IPS-18c (cell line): ENCODE measurements around the gene MEGF11.

ENCODE experiments used
- H3K4me3 ChIP-seq: 2 replicates; pipeline ENCODE4 v1.7.0; 2013; ENCODE audit warnings: low read depth, mild to moderate bottlenecking, low read length, moderate library complexity; ENCODE audit not compliant: insufficient read depth
- H3K9me3 ChIP-seq: one replicate; pipeline ENCODE4 v1.6.1; 2013; ENCODE audit warnings: mild to moderate bottlenecking, low read length, moderate library complexity; ENCODE audit not compliant: control insufficient read depth, insufficient read depth

The MEGF11 gene

DNA sequence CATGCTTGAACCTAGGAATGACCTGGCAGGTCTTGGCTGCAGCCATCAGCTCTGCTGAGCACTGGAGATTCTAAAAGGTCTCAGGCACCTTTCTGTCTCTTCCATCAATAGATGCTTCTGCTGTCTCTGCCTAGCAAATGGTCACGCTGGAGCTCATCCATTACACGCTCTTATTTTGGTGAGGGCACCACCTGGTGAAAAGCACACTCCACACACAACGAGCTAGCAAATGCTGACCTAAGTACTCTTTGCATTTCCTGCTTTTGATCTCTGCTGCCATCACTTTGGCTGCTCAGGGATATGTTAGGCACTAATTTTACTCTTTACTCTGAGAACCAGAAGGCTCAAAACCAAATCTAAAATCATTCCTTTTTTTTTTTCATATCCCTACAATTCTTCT is 293.0 kb downstream of the MEGF11 start:
- no peak overlapping the region for H3K4me3 ChIP-seq
- H3K9me3 ChIP-seq = no peaks in the 10 kb centered on the region

DNA sequence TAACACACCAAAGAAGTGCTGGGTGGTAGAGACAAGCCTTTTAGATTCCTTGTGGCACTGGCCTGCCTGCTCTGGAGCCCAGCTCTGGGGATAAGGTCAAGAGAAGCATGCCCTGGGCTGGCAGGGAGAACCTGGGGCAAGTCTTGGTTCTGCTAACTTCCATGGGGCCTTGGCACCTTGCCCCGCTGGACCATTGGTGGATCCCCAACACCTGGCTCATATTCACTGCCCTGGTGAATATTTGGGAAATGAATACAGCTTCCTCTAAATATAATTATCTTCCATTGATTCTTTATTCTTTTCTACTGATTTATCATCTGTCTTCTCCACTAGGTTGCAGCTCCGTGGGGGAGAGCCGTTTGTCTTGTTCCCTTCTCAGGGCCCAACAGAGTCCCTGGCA is 294.7 kb downstream of the MEGF11 start:
- Histone ChIP-seq H3K9me3 (no peaks in the 10 kb centered on the region), H3K4me3 (no peak overlapping the region)

DNA sequence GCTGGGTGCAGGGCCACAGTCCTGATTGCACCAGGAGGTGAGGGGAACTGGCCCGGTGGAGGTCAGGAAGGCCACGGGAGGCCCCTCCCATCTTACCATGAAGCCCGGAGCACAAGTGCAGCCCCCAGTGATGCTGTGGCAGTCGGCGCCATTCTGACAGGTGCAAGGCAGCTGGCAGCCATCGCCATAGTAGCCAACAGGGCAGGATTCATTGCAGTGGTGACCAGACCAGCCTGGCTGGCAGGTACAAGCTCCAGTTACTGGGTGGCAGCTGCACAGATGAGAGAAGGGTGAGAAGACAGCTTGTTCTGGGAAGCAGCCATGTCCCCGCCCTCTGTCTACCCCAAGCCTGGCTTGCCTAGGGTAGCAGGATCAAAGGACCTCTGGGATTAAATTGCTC is 296.1 kb downstream of the MEGF11 start:
- no peaks in the 10 kb centered on the region for H3K9me3 ChIP-seq
- H3K4me3 ChIP-seq = no peak overlapping the region

DNA sequence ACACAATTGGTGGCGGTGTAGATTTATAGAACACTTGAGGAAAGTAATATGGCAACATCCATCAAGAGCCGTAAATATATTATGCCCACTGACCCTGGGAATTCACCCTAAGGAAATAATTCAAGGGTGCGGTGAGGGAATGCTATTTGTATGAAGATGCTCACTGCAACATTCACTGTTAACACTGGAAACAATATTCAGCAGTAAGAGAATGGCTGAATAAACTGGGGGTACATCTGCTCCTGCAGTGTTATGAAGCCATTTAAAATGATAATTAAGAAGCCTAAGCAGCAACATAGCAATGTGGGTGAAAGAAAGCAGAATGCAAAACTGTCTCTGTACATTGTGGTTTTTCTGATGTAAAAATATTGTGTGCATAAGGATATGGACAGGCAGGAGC is 296.7 kb downstream of the MEGF11 start:
- no peaks in the 10 kb centered on the region for H3K9me3 ChIP-seq
- no peak overlapping the region for H3K4me3 ChIP-seq

DNA sequence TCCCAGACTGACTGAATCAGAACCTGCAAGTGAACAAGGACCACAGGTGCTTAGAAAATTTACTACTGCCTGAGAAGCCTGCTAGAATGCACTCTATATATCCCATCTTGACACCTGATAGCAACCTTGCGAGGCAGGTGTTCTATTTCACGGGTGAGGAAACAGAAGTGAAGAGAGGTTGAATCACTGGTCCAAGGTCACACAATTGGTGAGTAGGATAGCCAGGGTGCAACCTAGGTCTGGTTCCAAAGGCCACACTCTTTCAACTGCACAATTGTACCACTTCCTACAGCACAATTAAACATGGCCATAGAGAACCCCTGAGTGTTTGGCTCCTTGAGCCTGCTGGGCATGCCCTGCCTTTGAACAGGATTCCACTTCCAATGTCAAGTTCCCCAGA is 297.2 kb downstream of the MEGF11 start:
- Histone ChIP-seq H3K4me3 (no peak overlapping the region), H3K9me3 (no peaks in the 10 kb centered on the region)

DNA sequence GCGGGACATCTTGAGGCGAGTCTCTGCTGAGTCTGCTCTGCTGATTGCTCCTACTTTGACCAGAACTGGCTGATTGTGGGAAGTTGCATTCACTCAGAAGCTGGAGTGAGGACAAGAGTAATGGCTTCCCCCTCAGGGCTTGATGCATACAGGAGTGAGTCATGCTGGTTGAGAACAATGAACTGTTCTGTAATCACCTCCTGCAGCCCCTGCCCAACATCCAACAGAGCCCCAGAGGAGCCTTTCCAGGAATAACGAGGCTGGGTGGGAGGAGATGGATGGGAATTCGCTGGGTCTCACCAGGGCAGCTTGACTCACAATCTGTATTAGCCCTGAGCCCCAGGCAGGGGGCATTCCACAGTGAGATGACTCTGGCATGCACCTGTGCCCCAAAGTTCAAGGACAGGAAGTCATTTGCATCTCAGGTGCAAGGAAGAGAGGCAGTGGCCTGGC is 299.2 kb downstream of the MEGF11 start:
- Histone ChIP-seq H3K4me3 (no peak overlapping the region), H3K9me3 (no peaks in the 10 kb centered on the region)

DNA sequence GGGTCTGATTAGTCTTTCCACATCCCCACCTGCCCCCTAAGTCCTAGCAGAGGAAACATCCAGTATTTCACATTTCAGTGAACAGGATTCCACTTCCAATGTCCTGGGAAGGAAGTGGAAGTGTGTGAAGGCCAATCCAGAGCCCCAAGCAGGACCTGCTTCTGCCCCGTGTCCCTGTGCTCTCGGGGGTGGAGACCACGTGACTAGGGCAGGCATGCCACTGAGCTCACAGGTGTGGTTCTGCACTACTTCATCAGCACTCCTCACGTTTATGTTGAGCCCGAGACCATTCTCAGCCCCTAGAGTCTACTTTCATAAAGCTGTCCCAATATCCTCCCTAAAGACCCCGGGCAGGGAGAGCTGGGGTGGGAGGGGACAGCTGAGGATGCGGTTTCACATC is 299.9 kb downstream of the MEGF11 start:
- no peak overlapping the region; the same call in 1 of the 2 replicates for H3K4me3 ChIP-seq
- no peaks in the 10 kb centered on the region for H3K9me3 ChIP-seq

DNA sequence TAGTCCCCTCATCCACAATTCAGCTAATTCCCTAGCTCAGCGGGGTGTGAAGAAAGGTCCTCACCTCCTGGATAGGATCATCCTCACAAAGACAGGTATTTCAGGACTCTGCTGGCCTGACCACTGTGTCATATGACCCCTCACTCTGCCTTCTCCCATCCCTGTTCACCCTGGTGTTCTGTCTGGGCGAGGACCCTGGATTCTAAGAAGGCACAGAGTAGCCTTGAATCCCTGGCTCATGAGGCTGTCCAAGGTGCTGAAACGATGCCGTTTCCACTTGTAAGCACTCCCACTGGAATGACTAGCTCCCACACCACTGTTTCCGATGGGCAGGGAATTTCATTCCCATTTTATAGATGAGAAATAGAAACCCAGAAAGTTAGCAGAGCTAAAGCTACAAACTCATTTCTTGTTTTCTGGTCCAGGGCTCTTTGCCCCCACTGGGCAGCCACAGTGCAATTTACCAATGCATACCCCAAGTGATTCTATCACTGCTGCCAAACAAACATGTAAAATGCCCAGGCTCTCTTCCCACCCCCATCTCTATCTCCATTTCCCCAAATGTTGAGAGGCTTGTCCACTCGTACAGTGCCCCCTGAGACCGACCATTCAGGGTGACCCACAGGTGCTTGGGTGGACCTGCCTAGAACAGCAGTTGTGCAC is 301.0 kb downstream of the MEGF11 start:
- H3K9me3 ChIP-seq = no peaks in the 10 kb centered on the region

DNA sequence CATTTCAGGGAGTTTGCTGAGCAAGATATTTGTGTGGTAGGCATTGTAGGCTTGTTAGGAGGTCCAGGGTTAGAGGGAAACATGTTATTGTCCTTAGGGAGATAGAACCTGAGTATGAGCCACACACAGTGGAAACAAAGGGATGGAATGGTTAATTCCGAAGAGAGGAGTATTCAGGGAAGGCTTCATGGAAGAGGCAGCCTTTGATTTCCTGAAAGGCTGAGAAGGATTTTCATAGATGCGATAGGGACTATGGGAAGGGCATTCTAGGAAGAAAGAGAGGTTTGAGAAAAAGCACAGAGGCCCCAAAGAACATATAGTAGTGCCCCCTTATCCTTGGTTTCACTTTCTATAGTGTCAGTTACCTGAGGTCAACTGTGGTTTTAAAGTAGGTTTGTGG is 302.5 kb downstream of the MEGF11 start:
- Histone ChIP-seq H3K4me3 (no peak overlapping the region), H3K9me3 (no peaks in the 10 kb centered on the region)

More for the DNA sequence above, 301.0 kb downstream of the MEGF11 start:
- H3K4me3 ChIP-seq = no peak overlapping the region

DNA sequence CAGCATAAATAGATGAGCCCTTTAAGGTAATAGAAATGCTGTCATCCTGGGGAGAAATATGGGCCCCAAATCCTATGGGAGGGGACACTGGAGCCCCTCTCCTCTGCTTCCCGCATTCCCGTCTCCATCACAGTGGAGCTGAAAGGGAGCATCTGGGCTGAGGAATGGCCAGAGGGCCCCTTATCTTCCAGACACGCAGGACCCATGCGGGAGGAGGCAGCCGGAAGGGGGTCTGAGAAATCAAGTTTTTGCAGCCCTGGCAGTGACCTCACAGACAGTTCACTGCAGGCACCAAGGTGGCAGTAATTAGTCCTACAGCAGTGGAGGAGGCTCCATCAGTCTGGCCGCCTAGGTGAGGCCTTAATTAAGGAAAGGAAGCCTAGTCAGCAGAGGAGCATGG is 304.1 kb downstream of the MEGF11 start:
- no peak overlapping the region for H3K4me3 ChIP-seq

DNA sequence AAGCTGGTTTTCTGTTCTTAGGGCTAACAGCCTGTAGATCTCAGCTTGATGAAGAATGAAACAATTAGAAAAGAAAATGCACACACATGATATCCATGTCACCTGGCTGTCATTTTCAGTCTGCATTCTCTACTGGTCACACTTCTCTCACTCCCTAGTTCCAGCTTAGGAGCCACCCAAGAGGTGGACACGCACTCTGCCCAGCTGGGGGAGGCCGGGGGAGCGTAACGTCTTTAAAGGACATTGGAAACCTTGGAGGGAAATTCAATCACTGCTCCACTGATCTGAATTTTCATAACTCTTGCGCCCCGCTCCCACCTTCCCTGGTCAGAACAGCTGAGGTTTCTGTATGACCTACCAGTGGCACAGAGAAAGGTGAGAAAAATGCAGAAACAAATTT is 304.5 kb downstream of the MEGF11 start:
- Histone ChIP-seq H3K4me3 (no peak overlapping the region), H3K9me3 (no peaks in the 10 kb centered on the region)

More for the DNA sequence above, 304.1 kb downstream of the MEGF11 start:
- no peaks in the 10 kb centered on the region for H3K9me3 ChIP-seq

DNA sequence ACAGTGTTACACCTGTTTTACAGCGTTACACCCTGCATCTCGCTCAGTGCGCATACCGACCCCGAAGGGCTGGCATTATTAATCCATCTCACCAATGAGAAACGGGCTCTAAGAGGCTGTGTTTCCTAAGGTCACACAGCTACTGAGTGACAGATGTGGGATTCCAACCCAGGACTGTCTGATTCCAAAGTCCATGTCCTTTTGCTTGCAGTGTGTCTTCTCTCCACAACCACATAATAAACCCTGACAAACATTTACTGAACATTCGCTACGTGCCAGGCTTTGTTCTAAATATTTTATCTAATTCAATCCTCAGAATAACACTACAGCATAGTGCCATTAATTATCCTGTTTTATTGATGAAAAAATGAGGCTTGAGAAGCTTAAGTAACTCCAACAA is 305.2 kb downstream of the MEGF11 start:
- H3K9me3 ChIP-seq = no peaks in the 10 kb centered on the region

DNA sequence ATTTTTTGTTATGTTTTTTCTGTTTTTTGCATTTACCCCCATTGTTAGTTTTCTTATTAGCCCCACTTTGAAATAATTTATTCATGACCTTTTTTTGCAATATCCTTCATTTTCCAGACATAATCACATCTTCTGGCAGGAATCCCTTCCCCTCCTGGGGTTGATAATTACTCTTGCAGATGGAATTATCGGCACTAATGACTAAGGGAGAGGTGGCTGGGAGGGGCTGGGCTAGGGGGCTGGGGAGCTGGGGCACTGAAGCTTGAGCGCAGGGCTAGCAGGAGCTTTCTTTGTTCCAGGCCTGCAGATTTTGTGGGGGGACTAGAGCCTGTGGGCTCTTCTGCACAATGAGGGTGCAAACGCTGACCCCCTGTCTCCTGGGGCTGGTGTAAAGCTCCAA is 306.5 kb downstream of the MEGF11 start:
- Histone ChIP-seq H3K9me3 (no peaks in the 10 kb centered on the region), H3K4me3 (no peak overlapping the region)

More for the DNA sequence above, 305.2 kb downstream of the MEGF11 start:
- H3K4me3 ChIP-seq = no peak overlapping the region

DNA sequence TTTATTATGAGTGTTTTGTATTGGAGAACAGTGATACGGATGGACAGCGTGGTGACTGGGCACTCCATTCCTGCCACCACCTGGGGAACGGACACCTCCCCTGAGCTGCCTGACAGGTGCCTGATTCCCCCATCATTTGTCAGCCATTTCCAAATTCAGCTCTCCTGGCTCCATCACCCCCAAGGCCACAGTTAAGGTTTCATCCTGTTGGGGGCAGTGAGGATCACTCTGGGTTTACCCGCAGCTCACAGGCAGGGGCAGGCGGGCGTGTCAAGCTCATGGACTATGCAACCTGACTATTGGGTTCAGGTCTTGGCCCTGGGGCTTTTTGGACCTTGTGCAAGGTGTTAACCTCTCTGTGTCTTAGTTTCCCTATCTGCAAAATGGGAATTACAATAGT is 307.9 kb downstream of the MEGF11 start:
- Histone ChIP-seq H3K4me3 (no peak overlapping the region), H3K9me3 (no peaks in the 10 kb centered on the region)

DNA sequence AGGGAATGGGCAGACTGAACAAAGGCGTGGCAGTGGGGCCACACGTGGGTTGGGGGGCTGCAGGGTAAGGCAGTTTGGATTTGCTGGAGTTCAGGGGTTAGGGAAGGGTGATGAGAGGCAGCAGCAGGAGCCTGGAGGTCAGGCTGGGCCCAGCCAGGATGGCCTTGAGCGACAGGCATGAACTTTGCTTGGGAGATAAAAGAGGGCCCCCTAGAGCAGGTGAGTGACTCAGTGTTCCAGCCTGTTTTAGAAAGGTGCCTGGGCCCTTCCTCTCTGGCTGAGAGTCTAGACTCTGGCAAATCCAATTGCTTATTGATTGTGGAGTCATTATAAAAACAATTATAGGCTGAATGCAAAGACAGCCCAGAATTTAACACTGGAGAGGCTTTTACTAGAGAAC is 309.1 kb downstream of the MEGF11 start:
- H3K4me3 ChIP-seq = no peak overlapping the region
- no peaks in the 10 kb centered on the region for H3K9me3 ChIP-seq

DNA sequence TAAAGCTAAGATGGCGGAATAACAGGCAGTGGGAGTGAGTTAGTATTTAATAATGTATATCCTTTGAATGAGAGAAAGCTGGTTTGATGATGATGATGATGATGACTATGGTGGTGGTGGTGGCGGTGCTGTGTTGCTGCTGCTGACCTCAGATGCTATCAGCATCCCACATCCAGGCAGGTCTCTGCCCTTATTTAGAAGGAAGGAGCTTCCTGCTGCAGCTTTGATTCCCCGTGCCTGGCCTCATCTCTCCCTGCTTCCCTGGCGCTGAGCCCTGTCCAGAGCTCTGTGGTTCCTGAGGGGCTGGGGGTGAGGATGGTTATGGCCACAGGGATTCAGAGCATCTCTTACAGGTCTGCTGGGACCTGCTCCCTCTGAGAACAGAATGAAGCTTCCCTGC is 311.1 kb downstream of the MEGF11 start:
- no peaks in the 10 kb centered on the region for H3K9me3 ChIP-seq

DNA sequence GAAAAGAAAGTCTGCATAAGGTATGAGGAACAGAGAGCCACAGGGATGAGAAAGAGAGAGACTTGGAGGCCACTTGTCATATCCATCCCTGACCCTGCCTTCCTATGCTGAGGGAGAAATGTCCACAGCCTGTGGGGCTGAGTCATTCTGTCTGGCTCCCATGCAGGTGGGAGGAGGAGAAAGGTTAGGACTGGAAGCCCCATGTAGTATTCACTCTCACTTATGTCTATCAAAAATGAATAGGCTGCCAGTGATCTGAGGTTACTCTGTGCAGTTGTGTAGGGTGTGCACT is 313.0 kb downstream of the MEGF11 start:
- no peaks in the 10 kb centered on the region for H3K9me3 ChIP-seq
- no peak overlapping the region for H3K4me3 ChIP-seq

More for the DNA sequence above, 311.1 kb downstream of the MEGF11 start:
- no peak overlapping the region for H3K4me3 ChIP-seq

DNA sequence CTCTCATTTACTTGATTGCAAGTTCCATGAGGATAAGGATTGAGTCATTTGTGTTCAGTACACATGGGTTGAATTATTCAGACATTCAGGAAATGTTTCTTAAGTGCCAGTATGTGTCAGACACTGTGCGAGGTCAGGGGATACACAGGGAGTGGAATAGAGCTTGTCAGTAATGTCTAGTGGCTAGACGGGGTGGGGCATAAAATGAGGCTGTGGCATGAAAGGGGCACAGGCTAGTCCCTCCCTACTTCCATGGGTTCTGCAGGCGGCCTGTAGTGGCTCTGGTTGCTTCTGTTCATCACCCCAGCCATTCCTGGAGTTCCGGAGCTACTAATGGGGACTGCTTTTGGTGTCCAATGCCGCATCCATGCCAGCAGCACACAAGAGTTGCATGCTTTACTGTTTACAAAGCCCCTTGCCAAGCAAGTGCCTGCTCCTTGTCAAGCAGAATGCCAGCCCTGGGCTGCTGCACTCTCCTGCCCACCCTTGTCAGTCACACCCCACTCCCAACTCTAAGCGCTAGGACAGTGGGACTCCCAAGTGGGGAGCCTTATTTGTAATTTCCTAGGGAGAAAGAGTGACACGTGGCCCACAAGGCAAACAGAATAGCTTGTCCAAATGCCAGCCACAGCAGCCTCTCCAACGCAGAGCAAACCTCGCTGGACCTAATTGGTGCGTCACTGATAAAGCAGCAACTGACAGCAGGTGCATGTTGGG is 313.5 kb downstream of the MEGF11 start:
- no peaks in the 10 kb centered on the region for H3K9me3 ChIP-seq
- no peak overlapping the region for H3K4me3 ChIP-seq

DNA sequence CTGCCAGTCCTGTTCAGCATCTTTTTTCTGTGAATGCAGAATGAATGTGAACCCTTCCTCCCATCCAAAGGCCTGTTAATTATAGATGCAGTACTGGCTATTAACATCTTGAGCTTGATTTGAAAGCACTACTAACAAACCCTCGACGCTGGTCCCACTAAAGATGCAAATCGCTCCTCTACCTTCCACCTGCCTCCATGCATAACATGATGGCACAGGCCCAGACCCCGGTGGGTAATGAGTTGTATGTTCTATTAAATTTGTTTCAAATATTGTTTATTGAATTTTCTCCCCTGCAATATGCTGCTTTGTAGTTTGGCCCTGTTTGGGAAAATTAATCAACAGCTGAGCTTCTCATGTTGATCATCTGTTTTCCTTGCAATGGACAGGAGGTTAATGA is 314.9 kb downstream of the MEGF11 start:
- H3K4me3 ChIP-seq = no peak overlapping the region
- H3K9me3 ChIP-seq = no peaks in the 10 kb centered on the region
